B cell (primary cell): ENCODE results near the gene SMC3. TPM values are rescaled to one million over a fixed set of nuclear protein-coding genes. Genes with fewer than 3 reads are reported as not detected.

ENCODE experiments used
- ATAC-seq: fragments of 200-7000 bp; cut with Tn5 transposase; one replicate; pipeline ENCODE4 v1.10.0; 2021; ENCODE audit warnings: low read depth, mild to moderate bottlenecking, moderate number of reproducible peaks, moderate library complexity
- CTCF ChIA-PET: fragments of 350-600 bp; sonication (Branson Sonifier 250); formaldehyde crosslinking; loops from one replicate; lab custom pipeline; 2021; ENCODE audit warnings: antibody characterized with exemption, inconsistent platforms; lab: Charles Lee
- POLR2A ChIA-PET: fragments of 350-600 bp; sonication (Branson Sonifier 250); formaldehyde crosslinking; loops from one replicate; lab custom pipeline; 2021; ENCODE audit warnings: antibody characterized with exemption; lab: Charles Lee
- DNase-seq: peaks from one replicate; pipeline ENCODE4 v3.0.0; 2013
- H2AFZ ChIP-seq: 2 replicates; pipeline ENCODE4 v1.6.1; 2012; ENCODE audit warnings: mild to moderate bottlenecking, low read depth, low read length; ENCODE audit not compliant: insufficient read depth, poor library complexity, severe bottlenecking
- H3K27ac ChIP-seq, 2 donors: 1 replicate in 1 of 2; 2 replicates in 1 of 2; pipeline ENCODE4 v1.5.1; 2012 to 2013; ENCODE audit warnings: low read length in 2 of 2, mild to moderate bottlenecking in 2 of 2, moderate library complexity in 1 of 2
- H3K27me3 ChIP-seq, 4 experiments: fragments of 200-600 bp in 1 of 4; sonication (generic) in 1 of 4; replicated peaks in 1 of 4; 1 replicate in 2 of 4; 2 replicates in 2 of 4; pipeline versions ENCODE4 v1.6.1 to v1.7.0; 2013 to 2016; ENCODE audit warnings: low read length in 3 of 4, mild to moderate bottlenecking in 2 of 4, mixed read lengths in 1 of 4, moderate library complexity in 1 of 4; ENCODE audit not compliant: insufficient read depth in 4 of 4, control insufficient read depth in 3 of 4; ENCODE audit errors: control extremely low read depth in 1 of 4
- H3K36me3 ChIP-seq, 2 experiments: replicated peaks in 1 of 2; 1 replicate in 1 of 2; 2 replicates in 1 of 2; pipeline versions ENCODE4 v1.6.1 to v1.7.1; 2013; ENCODE audit warnings: low read length in 1 of 2; ENCODE audit not compliant: insufficient read depth in 2 of 2, control insufficient read depth in 1 of 2; ENCODE audit errors: control extremely low read depth in 1 of 2, extremely low read depth in 1 of 2
- H3K4me1 ChIP-seq, 2 donors: fragments of 200-600 bp in 1 of 2; sonication (generic) in 1 of 2; 1 replicate in 1 of 2; 2 replicates in 1 of 2; pipeline versions ENCODE4 v1.5.1 to v1.6.1; 2013 to 2017; ENCODE audit warnings: low read length in 2 of 2; ENCODE audit not compliant: control insufficient read depth in 2 of 2, insufficient read depth in 2 of 2
- H3K4me2 ChIP-seq: replicated peaks from 2 replicates; pipeline ENCODE3; 2012; ENCODE audit warnings: mild to moderate bottlenecking, low read depth, low read length; ENCODE audit not compliant: poor library complexity, severe bottlenecking
- H3K4me3 ChIP-seq, 5 experiments: fragments of 200-600 bp in 1 of 5; sonication (generic) in 1 of 5; 1 replicate in 3 of 5; 2 replicates in 2 of 5; pipeline versions ENCODE4 v1.5.1 to v1.7.0; 2011 to 2016; ENCODE audit warnings: low read length in 4 of 5, mild to moderate bottlenecking in 4 of 5, low read depth in 2 of 5, control low read depth in 1 of 5, moderate library complexity in 1 of 5; ENCODE audit not compliant: insufficient read depth in 1 of 5; ENCODE audit errors: control extremely low read depth in 1 of 5, extremely low read depth in 1 of 5
- H3K79me2 ChIP-seq: fragments of 200-600 bp; sonication (generic); one replicate; pipeline ENCODE4 v1.6.0; 2016; ENCODE audit warnings: low read length; ENCODE audit not compliant: control insufficient read depth, insufficient read depth
- H3K9ac ChIP-seq: fragments of 200-600 bp; sonication (generic); 2 replicates; pipeline ENCODE4 v1.6.1; 2017; ENCODE audit warnings: mild to moderate bottlenecking, low read length, moderate library complexity
- H3K9me3 ChIP-seq, 3 donors: one replicate each; pipeline versions ENCODE4 v1.6.1 to v1.7.1; 2013; ENCODE audit warnings: low read length in 2 of 3; ENCODE audit not compliant: control insufficient read depth in 2 of 3, insufficient read depth in 1 of 3; ENCODE audit errors: control extremely low read depth in 1 of 3
- H4K20me1 ChIP-seq: 2 replicates; pipeline ENCODE4 v1.6.0; 2012; ENCODE audit warnings: mild to moderate bottlenecking, low read length; ENCODE audit not compliant: insufficient read depth, control insufficient read depth, poor library complexity, severe bottlenecking
- H3K27ac Mint-ChIP-seq: one replicate; pipeline ENCODE4 v1.8.0; 2021; ENCODE audit warnings: mixed read lengths
- H3K27me3 Mint-ChIP-seq: one replicate; pipeline ENCODE4 v1.8.0; 2021; ENCODE audit warnings: mixed read lengths
- H3K4me1 Mint-ChIP-seq: one replicate; pipeline ENCODE4 v1.8.0; 2021; ENCODE audit warnings: mixed read lengths
- H3K4me3 Mint-ChIP-seq: one replicate; pipeline ENCODE4 v1.8.0; 2021; ENCODE audit warnings: mixed read lengths
- H3K9me3 Mint-ChIP-seq: one replicate; pipeline ENCODE4 v1.8.0; 2022; ENCODE audit warnings: mixed read lengths; ENCODE audit not compliant: insufficient read depth
- CTCF ChIP-seq: fragments of 200-600 bp; IDR thresholded peaks from one replicate; pipeline ENCODE4 v1.8.0; 2022; ENCODE audit warnings: antibody characterized with exemption, mild to moderate bottlenecking
- EZH2 ChIP-seq: IDR thresholded peaks from 2 replicates; pipeline ENCODE4 v1.6.1; 2012; ENCODE audit warnings: borderline replicate concordance, low read depth, mild to moderate bottlenecking, moderate library complexity, low read length; ENCODE audit not compliant: insufficient read depth, poor library complexity, severe bottlenecking
- whole genome bisulfite sequencing: methylation state at CpG from one replicate; pipeline ENCODE4 v1.1.5; 2013; ENCODE audit warnings: missing lambda C conversion rate; ENCODE audit not compliant: insufficient coverage; 5-methylcytosine and 5-hydroxymethylcytosine counted together
- intact Hi-C: fragments of 100-400 bp; cut with micrococcal nuclease; formaldehyde crosslinking; loops from one replicate; pipeline ENCODE4 v1.10.0; 2022
- polyA minus RNA-seq: library from RNA; depleted of rRNA, polyadenylated mRNA; stranded (reverse); fragments of >200 nt; gene quantifications from 2 replicates; pipeline ENCODE4 v1.2.3, GENCODE V29; 2012
- polyA plus RNA-seq: library from polyadenylated mRNA; depleted of rRNA; stranded (reverse); fragments of >200 nt; gene quantifications from 2 replicates; pipeline ENCODE4 v1.2.3, GENCODE V29; 2012
- total RNA-seq, 2 donors: library from RNA; stranded (reverse); fragments of 120-200 nt in 1 of 2; gene quantifications; 1 replicate in 1 of 2; 2 replicates in 1 of 2; pipeline versions ENCODE4 v1.2.3 to v1.2.4, GENCODE V29; 2013 to 2022

The SMC3 gene
- total RNA-seq (44.6 and 45.8 TPM in 2 replicates), polyA plus RNA-seq (6.1 and 12.1 TPM in 2 replicates), polyA minus RNA-seq (6.0 and 7.1 TPM in 2 replicates)
- total RNA-seq (2013) = 42.1 TPM

GRCh38 chr10:110567201-110568054, at the start of gene SMC3:
TSS of gene SMC3 (plus strand) at chr10:110567695. CDS start at chr10:110567817, 122 bp downstream.
- Histone ChIP-seq H3K9ac (peak within 1 kb of the TSS; percentile 80), H3K36me3 (peaks cover 1 to 8% of the 10 kb centered on the region in 2 experiments), H3K4me1 (peaks cover 24 to 27% of the 10 kb centered on the region in 2 donors), H3K4me2 (peak within 1 kb of the TSS; percentile 86), H3K79me2 (peaks cover 59% of the 10 kb centered on the region), H2AFZ (peak within 1 kb of the TSS; percentile 98), H3K27ac (peak within 1 kb of the TSS; percentile 73 to 90), H3K9me3 (no peaks in the 10 kb centered on the region), H3K27me3 (peaks cover 0 to 8% (median 5%) of the 10 kb centered on the region in 4 experiments), H3K4me3 (peak within 1 kb of the TSS; percentile 82 to 92 (median 90)), H4K20me1 (peaks cover 2% of the 10 kb centered on the region)
- peak; percentile 98 for DNase-seq
- H3K4me1 Mint-ChIP-seq = peaks cover 31% of the 10 kb centered on the region
- ChIA-PET POLR2A (interaction anchor here (1.0 kb wide), 1 partner anchor 262 kb away, joined by 3 read pairs; no protein-coding TSS in a partner anchor), CTCF (interaction anchor here (0.7 to 5.1 kb wide), 11 partner anchors 10 to 353 kb away, joined by 3 to 26 read pairs (median 3); partner anchors contain the start of gene SMNDC1)
- WGBS = under 1% methylated on average over 61 of the region's 64 CpGs
- peak; percentile 89 for ATAC-seq
- H3K27ac Mint-ChIP-seq = peak within 1 kb of the TSS; percentile 98
- TF ChIP-seq CTCF (no peak), EZH2 (no peak)
- H3K4me3 Mint-ChIP-seq = peak within 1 kb of the TSS; percentile 91
- intact Hi-C loops = loop anchor here (1.0 to 10.0 kb wide), 14 partner anchors 20 to 643 kb away; partner anchors contain the start of genes ADD3, BBIP1, SHOC2 and XPNPEP1
- peaks cover 5% of the 10 kb centered on the region for H3K27me3 Mint-ChIP-seq
- H3K9me3 Mint-ChIP-seq = no peaks in the 10 kb centered on the region
